Osteoblast (primary cell): ENCODE results near the gene DDX42. TPM values are rescaled to one million over a fixed set of nuclear protein-coding genes. Genes with fewer than 3 reads are reported as not detected.
A peak's percentile ranks its signal among the peaks of the same experiment; 100 is the strongest.
"Not testable (repeated sequence)": the region's sequence is repeated elsewhere in the genome, so short reads cannot be mapped to it uniquely, and the experiment has no call there.

Experiments used
- DNase-seq: peaks from one replicate; pipeline ENCODE4 v3.0.0; 2011; ENCODE audit warnings: low spot score, mixed read lengths; ENCODE audit not compliant: insufficient read length; ENCODE audit errors: missing footprints
- H2AFZ ChIP-seq: 2 replicates; pipeline ENCODE4 v1.6.0; 2011; ENCODE audit warnings: mild to moderate bottlenecking, low read length
- H3K27ac ChIP-seq: 2 replicates; pipeline ENCODE4 v1.5.1; 2011; ENCODE audit warnings: mild to moderate bottlenecking, low read depth, low read length, moderate library complexity
- H3K27me3 ChIP-seq: 2 replicates; pipeline ENCODE4 v1.6.0; 2012; ENCODE audit warnings: mild to moderate bottlenecking, control low read depth, inconsistent platforms, low read length, moderate library complexity; ENCODE audit not compliant: insufficient read depth
- H3K36me3 ChIP-seq: 2 replicates; pipeline ENCODE4 v1.5.1; 2011; ENCODE audit warnings: mild to moderate bottlenecking, low read length, control low read depth, moderate library complexity; ENCODE audit not compliant: insufficient read depth
- H3K4me1 ChIP-seq: 2 replicates; pipeline ENCODE4 v1.5.1; 2011; ENCODE audit warnings: mild to moderate bottlenecking, low read length, control low read depth, moderate library complexity; ENCODE audit not compliant: insufficient read depth
- H3K4me2 ChIP-seq: 2 replicates; pipeline ENCODE4 v1.6.0; 2011; ENCODE audit warnings: mild to moderate bottlenecking, low read length; ENCODE audit not compliant: insufficient read depth
- H3K4me3 ChIP-seq: fragments of 200-600 bp; sonication (generic); 3 replicates; pipeline ENCODE4 v1.5.1; 2012; ENCODE audit warnings: mild to moderate bottlenecking, low read length, inconsistent platforms; ENCODE audit not compliant: insufficient read depth
- H3K79me2 ChIP-seq: 2 replicates; pipeline ENCODE4 v1.6.0; 2012; ENCODE audit warnings: mild to moderate bottlenecking, low read length, control low read depth, inconsistent platforms; ENCODE audit not compliant: insufficient read depth
- H3K9me3 ChIP-seq: 2 replicates; pipeline ENCODE4 v1.5.1; 2011; ENCODE audit warnings: low read depth, low read length, control low read depth
- H4K20me1 ChIP-seq: 2 replicates; pipeline ENCODE4 v1.6.0; 2012; ENCODE audit warnings: mild to moderate bottlenecking, low read length, control low read depth; ENCODE audit not compliant: insufficient read depth
- CTCF ChIP-seq: IDR thresholded peaks from 2 replicates; pipeline ENCODE4 v1.5.1; 2011; ENCODE audit warnings: mild to moderate bottlenecking, low read depth, low read length, moderate library complexity; ENCODE audit errors: extremely low read depth
- total RNA-seq: library from RNA; depleted of rRNA; stranded (reverse); fragments of >200 nt; gene quantifications from 2 replicates; pipeline ENCODE4 v1.2.3, GENCODE V29; 2012

Gene DDX42
- total RNA-seq, 1 donor = 77.4 TPM

GRCh38 chr17:63855185-63855584 is 81.2 kb downstream of the DDX42 start:
- Histone ChIP-seq H3K27me3 (peaks cover 23% of the 10 kb centered on the region), H3K79me2 (no peaks in the 10 kb centered on the region), H3K4me3 (no peak overlapping the region), H3K27ac (no peak overlapping the region), H4K20me1 (no peaks in the 10 kb centered on the region), H3K4me1 (no peaks in the 10 kb centered on the region), H3K4me2 (no peak overlapping the region), H3K9me3 (no peaks in the 10 kb centered on the region), H3K36me3 (no peaks in the 10 kb centered on the region), H2AFZ (no peak overlapping the region)
- no peak for DNase-seq
- TF ChIP-seq CTCF = no peak

- not testable (repeated sequence) for H3K9me3 ChIP-seq, H2AFZ ChIP-seq, H3K4me2 ChIP-seq, H4K20me1 ChIP-seq, DNase-seq, H3K36me3 ChIP-seq, H3K79me2 ChIP-seq, H3K4me1 ChIP-seq, H3K27ac ChIP-seq, H3K4me3 ChIP-seq
- peaks cover 25% of the 10 kb centered on the region for H3K27me3 ChIP-seq
Observed at GRCh38 chr17:63856425-63856824, 82.5 kb downstream of the DDX42 start.

GRCh38 chr17:63859257-63859656 is 85.3 kb downstream of the DDX42 start:
- no peak for DNase-seq
- Histone ChIP-seq H3K27ac (no peak overlapping the region), H3K36me3 (no peaks in the 10 kb centered on the region), H3K4me1 (no peaks in the 10 kb centered on the region), H3K79me2 (no peaks in the 10 kb centered on the region), H3K27me3 (peaks cover 24% of the 10 kb centered on the region), H2AFZ (no peak overlapping the region), H4K20me1 (no peaks in the 10 kb centered on the region), H3K4me2 (no peak overlapping the region), H3K9me3 (no peaks in the 10 kb centered on the region), H3K4me3 (no peak overlapping the region)
- no peak for TF ChIP-seq CTCF

GRCh38 chr17:63866625-63867024 is 92.7 kb downstream of the DDX42 start:
- TF ChIP-seq CTCF = peak; percentile 6
- not testable (repeated sequence) for H3K27me3 ChIP-seq, H3K79me2 ChIP-seq, H3K27ac ChIP-seq, H3K4me1 ChIP-seq, H3K4me3 ChIP-seq, H2AFZ ChIP-seq, H3K9me3 ChIP-seq, H4K20me1 ChIP-seq, H3K4me2 ChIP-seq, DNase-seq, H3K36me3 ChIP-seq

Other genes starting within 250 kb of the DDX42 start
- gene DCAF7, start 223.7 kb upstream of the DDX42 start, total RNA-seq = 23.3 and 24.6 TPM in 2 replicates
- gene TACO1, start 173.3 kb upstream of the DDX42 start, total RNA-seq = 19.7 and 21.0 TPM in 2 replicates
- 51.0 and 53.0 TPM in 2 replicates for gene MAP3K3, start 151.8 kb upstream of the DDX42 start, total RNA-seq
- gene LIMD2, start 74.0 kb upstream of the DDX42 start, total RNA-seq = 4.3 and 5.9 TPM in 2 replicates
- gene STRADA, start 32.4 kb upstream of the DDX42 start, total RNA-seq = 29.7 and 35.4 TPM in 2 replicates
- 69.0 and 77.1 TPM in 2 replicates for gene CCDC47, start 573 bp upstream of the DDX42 start, total RNA-seq
- 34.0 and 36.5 TPM in 2 replicates for gene PSMC5, start 53.3 kb downstream of the DDX42 start, total RNA-seq
- 43.0 and 45.2 TPM in 2 replicates for gene FTSJ3, start 53.5 kb downstream of the DDX42 start, total RNA-seq
- 53.9 and 54.8 TPM in 2 replicates for gene SMARCD2, start 68.5 kb downstream of the DDX42 start, total RNA-seq
- gene CSH2, start 99.5 kb downstream of the DDX42 start, total RNA-seq = not detected in 2 replicates
- gene GH2, start 107.8 kb downstream of the DDX42 start, total RNA-seq = not detected in 2 replicates
- not detected in 2 replicates for gene CSH1, start 122.4 kb downstream of the DDX42 start, total RNA-seq
- not detected in 2 replicates for gene CSHL1, start 137.1 kb downstream of the DDX42 start, total RNA-seq
- gene GH1, start 144.7 kb downstream of the DDX42 start, total RNA-seq = not detected in 2 replicates
- gene CD79B, start 158.2 kb downstream of the DDX42 start, total RNA-seq = 0.36 and 0.59 TPM in 2 replicates
- gene SCN4A, start 198.7 kb downstream of the DDX42 start, total RNA-seq = under 0.01 TPM in 1 of 2 replicates, not detected in the other
- gene PRR29, start 224.2 kb downstream of the DDX42 start, total RNA-seq = 0.36 and 0.88 TPM in 2 replicates
- 6.5 and 8.5 TPM in 2 replicates for gene ICAM2, start 246.5 kb downstream of the DDX42 start, total RNA-seq